ENCODE results near the gene ANKRD35. TPM values are rescaled to one million over a fixed set of nuclear protein-coding genes. Genes with fewer than 3 reads are reported as not detected.
A peak's percentile ranks its signal among the peaks of the same experiment; 100 is the strongest.
"Not testable (repeated sequence)": the region's sequence is repeated elsewhere in the genome, so short reads cannot be mapped to it uniquely, and the experiment has no call there.

The ANKRD35 gene
- polyA plus RNA-seq, 6 donors from 2014 or later, result not detected

GRCh38 chr1:145828367-145829026 is 57.2 kb downstream of the ANKRD35 start:
- no peak for DNase-seq
- H3K4me3 Mint-ChIP-seq, result peak overlapping the region in 2 of 8 donors; percentile 5 to 42

GRCh38 chr1:145827966-145828365 is 57.7 kb downstream of the ANKRD35 start:
- H3K27ac Mint-ChIP-seq, result peak overlapping the region in 2 of 6 donors; percentile 4 to 23
- H3K27me3 Mint-ChIP-seq, result no peaks in the 10 kb centered on the region
- H3K9me3 Mint-ChIP-seq, result no peaks in the 10 kb centered on the region
- DNase-seq (no peak), ATAC-seq (ENCODE audit: low read depth in 2 of 2) (no peak)
- peaks cover 45 to 49% of the 10 kb centered on the region in 2 donors for H3K36me3 Mint-ChIP-seq
- peak overlapping the region in 2 of 8 donors; percentile 5 to 42 for H3K4me3 Mint-ChIP-seq
- peaks cover 10 to 33% (median 27%) of the 10 kb centered on the region in 3 donors for H3K4me1 Mint-ChIP-seq

More at GRCh38 chr1:145828367-145829026, 57.2 kb downstream of the ANKRD35 start:
- no peak for ATAC-seq (ENCODE audit: low read depth in 2 of 2)
- Mint-ChIP-seq H3K27ac (peak overlapping the region in 2 of 6 donors; percentile 4 to 35), H3K27me3 (no peaks in the 10 kb centered on the region), H3K9me3 (no peaks in the 10 kb centered on the region), H3K36me3 (peaks cover 49 to 50% of the 10 kb centered on the region in 2 donors), H3K4me1 (peaks cover 10 to 33% (median 23%) of the 10 kb centered on the region in 3 donors)

GRCh38 chr1:145826030-145826429 is 59.6 kb downstream of the ANKRD35 start:
- Mint-ChIP-seq H3K27me3 (no peaks in the 10 kb centered on the region), H3K4me3 (peak overlapping the region in 7 of 8 donors; percentile 19 to 99 (median 58)), H3K36me3 (peaks cover 30 to 38% of the 10 kb centered on the region in 2 donors), H3K9me3 (no peaks in the 10 kb centered on the region), H3K27ac (peak overlapping the region in 2 of 6 donors; percentile 6 to 94), H3K4me1 (peaks cover 10 to 29% (median 27%) of the 10 kb centered on the region in 3 donors)
- DNase-seq (no peak), ATAC-seq (ENCODE audit: low read depth in 2 of 2) (no peak)

GRCh38 chr1:145824499-145824842 is 61.2 kb downstream of the ANKRD35 start:
- H3K27ac Mint-ChIP-seq, result peak overlapping the region; percentile 88 to 99 (median 96)
- H3K4me1 Mint-ChIP-seq, result peaks cover 10 to 27% (median 27%) of the 10 kb centered on the region in 3 donors
- H3K27me3 Mint-ChIP-seq, result no peaks in the 10 kb centered on the region
- H3K36me3 Mint-ChIP-seq, result peaks cover 20 to 30% of the 10 kb centered on the region in 2 donors
- H3K9me3 Mint-ChIP-seq, result no peaks in the 10 kb centered on the region
- H3K4me3 Mint-ChIP-seq, result peak overlapping the region; percentile 98 to 100 (median 98)
- ATAC-seq (ENCODE audit: low read depth in 2 of 2), result no peak
- no peak for DNase-seq

GRCh38 chr1:145823565-145824498 is 61.8 kb downstream of the ANKRD35 start, which contains the start of the genes POLR3C and RNF115:
TSS of gene POLR3C (plus strand) at chr1:145824200. CDS start at chr1:145825777, 1,577 bp downstream.
TSS of gene RNF115 (minus strand) at chr1:145824095. CDS start at chr1:145823873, 222 bp downstream.
- Mint-ChIP-seq H3K4me3 (peak within 1 kb of the TSS; percentile 98 to 100 (median 98)), H3K9me3 (no peaks in the 10 kb centered on the region), H3K4me1 (peaks cover 10 to 30% (median 27%) of the 10 kb centered on the region in 3 donors), H3K36me3 (peaks cover 13 to 25% of the 10 kb centered on the region in 2 donors), H3K27me3 (no peaks in the 10 kb centered on the region), H3K27ac (peak within 1 kb of the TSS; percentile 88 to 99 (median 96))
- DNase-seq (peak; percentile 82), ATAC-seq (ENCODE audit: low read depth in 2 of 2) (peak; percentile 93 to 95)

GRCh38 chr1:145822779-145823331 is 62.8 kb downstream of the ANKRD35 start:
- Mint-ChIP-seq H3K4me3 (peak overlapping the region in 5 of 8 donors; percentile 25 to 99 (median 37)), H3K27ac (peak overlapping the region in 1 of 6 donors; percentile 94), H3K36me3 (peaks cover 4 to 15% of the 10 kb centered on the region in 2 donors), H3K4me1 (peaks cover 2 to 25% (median 21%) of the 10 kb centered on the region in 3 donors)
- H3K27me3 Mint-ChIP-seq; DNase-seq; ATAC-seq (ENCODE audit: low read depth in 2 of 2); H3K9me3 Mint-ChIP-seq: not testable (repeated sequence)

- H3K27me3 Mint-ChIP-seq; H3K4me1 Mint-ChIP-seq; H3K4me3 Mint-ChIP-seq; ATAC-seq (ENCODE audit: low read depth in 2 of 2); H3K36me3 Mint-ChIP-seq; H3K9me3 Mint-ChIP-seq; DNase-seq; H3K27ac Mint-ChIP-seq: not testable (repeated sequence)
These were observed 67.6 kb downstream of the ANKRD35 start for GRCh38 chr1:145818095-145818494.

Other genes starting within 250 kb of the ANKRD35 start
- gene PDZK1, start 178.5 kb downstream of the ANKRD35 start, polyA plus RNA-seq (ENCODE audit: low read depth in 6 of 6), result under 1 TPM in 4 of 6 donors, not detected in 2; 0.17 to 0.41 (median 0.25) TPM
- under 1 TPM in 5 of 6 donors, not detected in 1; 0.24 to 0.86 (median 0.51) TPM for gene CD160, start 166.4 kb downstream of the ANKRD35 start, polyA plus RNA-seq (ENCODE audit: low read depth in 6 of 6)
- gene RNF115, start 61.8 kb downstream of the ANKRD35 start, polyA plus RNA-seq (ENCODE audit: low read depth in 6 of 6), result 1 to 10 TPM; 4.0 to 6.8 (median 4.6) TPM
- gene POLR3C, start 61.7 kb downstream of the ANKRD35 start, polyA plus RNA-seq (ENCODE audit: low read depth in 6 of 6), result 100 to 1,000 TPM in 1 of 6 donors, 10 to 100 TPM in 5; 47.6 to 114 (median 63.3) TPM
- 1 to 10 TPM in 5 of 6 donors, under 1 TPM in 1; 0.26 to 5.9 (median 2.9) TPM for gene NUDT17, start 40.2 kb downstream of the ANKRD35 start, polyA plus RNA-seq (ENCODE audit: low read depth in 6 of 6)
- 10 to 100 TPM in 3 of 6 donors, 1 to 10 TPM in 3; 9.2 to 17.0 (median 10.9) TPM for gene PIAS3, start 26.8 kb downstream of the ANKRD35 start, polyA plus RNA-seq (ENCODE audit: low read depth in 6 of 6)
- gene ITGA10, start 24.2 kb upstream of the ANKRD35 start, polyA plus RNA-seq (ENCODE audit: low read depth in 6 of 6), result under 1 TPM in 1 of 6 donors, not detected in 5; 0.20 TPM
- gene PEX11B, start 32.9 kb upstream of the ANKRD35 start, polyA plus RNA-seq (ENCODE audit: low read depth in 6 of 6), result 10 to 100 TPM; 37.9 to 50.8 (median 49.6) TPM
- gene RBM8A, start 41.6 kb upstream of the ANKRD35 start, polyA plus RNA-seq (ENCODE audit: low read depth in 6 of 6), result 100 to 1,000 TPM; 140 to 220 (median 158) TPM
- gene LIX1L, start 72.2 kb upstream of the ANKRD35 start, polyA plus RNA-seq (ENCODE audit: low read depth in 6 of 6), result 10 to 100 TPM; 10.6 to 14.2 (median 12.7) TPM
- under 1 TPM in 2 of 6 donors, not detected in 4; 0.15 to 0.27 TPM for gene ANKRD34A, start 78.7 kb upstream of the ANKRD35 start, polyA plus RNA-seq (ENCODE audit: low read depth in 6 of 6)
- 100 to 1,000 TPM in 1 of 6 donors, 10 to 100 TPM in 5; 79.5 to 202 (median 91.7) TPM for gene POLR3GL, start 78.8 kb upstream of the ANKRD35 start, polyA plus RNA-seq (ENCODE audit: low read depth in 6 of 6)
- gene TXNIP, start 110.7 kb upstream of the ANKRD35 start, polyA plus RNA-seq (ENCODE audit: low read depth in 6 of 6), result 1,000 to 10,000 TPM; 2,524 to 6,933 (median 5,735) TPM
- gene HJV, start 135.9 kb upstream of the ANKRD35 start, polyA plus RNA-seq (ENCODE audit: low read depth in 6 of 6), result not detected

All from naive B cell (primary cell).